B cell (primary cell): ENCODE data around the gene GPR137B. TPM values are rescaled to one million over a fixed set of nuclear protein-coding genes. Genes with fewer than 3 reads are reported as not detected.

Experiments used
- ATAC-seq: fragments of 200-7000 bp; cut with Tn5 transposase; one replicate; pipeline ENCODE4 v1.10.0; 2021; ENCODE audit warnings: low read depth, mild to moderate bottlenecking, moderate number of reproducible peaks, moderate library complexity
- CTCF ChIA-PET: fragments of 350-600 bp; sonication (Branson Sonifier 250); formaldehyde crosslinking; loops from one replicate; lab custom pipeline; 2021; ENCODE audit warnings: antibody characterized with exemption, inconsistent platforms; lab: Charles Lee
- POLR2A ChIA-PET: fragments of 350-600 bp; sonication (Branson Sonifier 250); formaldehyde crosslinking; loops from one replicate; lab custom pipeline; 2021; ENCODE audit warnings: antibody characterized with exemption; lab: Charles Lee
- DNase-seq: peaks from one replicate; pipeline ENCODE4 v3.0.0; 2013
- H2AFZ ChIP-seq: 2 replicates; pipeline ENCODE4 v1.6.1; 2012; ENCODE audit warnings: mild to moderate bottlenecking, low read depth, low read length; ENCODE audit not compliant: insufficient read depth, poor library complexity, severe bottlenecking
- H3K27ac ChIP-seq, 2 donors: 1 replicate in 1 of 2; 2 replicates in 1 of 2; pipeline ENCODE4 v1.5.1; 2012 to 2013; ENCODE audit warnings: low read length in 2 of 2, mild to moderate bottlenecking in 2 of 2, moderate library complexity in 1 of 2
- H3K27me3 ChIP-seq, 4 experiments: fragments of 200-600 bp in 1 of 4; sonication (generic) in 1 of 4; replicated peaks in 1 of 4; 1 replicate in 2 of 4; 2 replicates in 2 of 4; pipeline versions ENCODE4 v1.6.1 to v1.7.0; 2013 to 2016; ENCODE audit warnings: low read length in 3 of 4, mild to moderate bottlenecking in 2 of 4, mixed read lengths in 1 of 4, moderate library complexity in 1 of 4; ENCODE audit not compliant: insufficient read depth in 4 of 4, control insufficient read depth in 3 of 4; ENCODE audit errors: control extremely low read depth in 1 of 4
- H3K36me3 ChIP-seq, 2 experiments: replicated peaks in 1 of 2; 1 replicate in 1 of 2; 2 replicates in 1 of 2; pipeline versions ENCODE4 v1.6.1 to v1.7.1; 2013; ENCODE audit warnings: low read length in 1 of 2; ENCODE audit not compliant: insufficient read depth in 2 of 2, control insufficient read depth in 1 of 2; ENCODE audit errors: control extremely low read depth in 1 of 2, extremely low read depth in 1 of 2
- H3K4me1 ChIP-seq, 2 donors: fragments of 200-600 bp in 1 of 2; sonication (generic) in 1 of 2; 1 replicate in 1 of 2; 2 replicates in 1 of 2; pipeline versions ENCODE4 v1.5.1 to v1.6.1; 2013 to 2017; ENCODE audit warnings: low read length in 2 of 2; ENCODE audit not compliant: control insufficient read depth in 2 of 2, insufficient read depth in 2 of 2
- H3K4me2 ChIP-seq: replicated peaks from 2 replicates; pipeline ENCODE3; 2012; ENCODE audit warnings: mild to moderate bottlenecking, low read depth, low read length; ENCODE audit not compliant: poor library complexity, severe bottlenecking
- H3K4me3 ChIP-seq, 5 experiments: fragments of 200-600 bp in 1 of 5; sonication (generic) in 1 of 5; 1 replicate in 3 of 5; 2 replicates in 2 of 5; pipeline versions ENCODE4 v1.5.1 to v1.7.0; 2011 to 2016; ENCODE audit warnings: low read length in 4 of 5, mild to moderate bottlenecking in 4 of 5, low read depth in 2 of 5, control low read depth in 1 of 5, moderate library complexity in 1 of 5; ENCODE audit not compliant: insufficient read depth in 1 of 5; ENCODE audit errors: control extremely low read depth in 1 of 5, extremely low read depth in 1 of 5
- H3K79me2 ChIP-seq: fragments of 200-600 bp; sonication (generic); one replicate; pipeline ENCODE4 v1.6.0; 2016; ENCODE audit warnings: low read length; ENCODE audit not compliant: control insufficient read depth, insufficient read depth
- H3K9ac ChIP-seq: fragments of 200-600 bp; sonication (generic); 2 replicates; pipeline ENCODE4 v1.6.1; 2017; ENCODE audit warnings: mild to moderate bottlenecking, low read length, moderate library complexity
- H3K9me3 ChIP-seq, 3 donors: one replicate each; pipeline versions ENCODE4 v1.6.1 to v1.7.1; 2013; ENCODE audit warnings: low read length in 2 of 3; ENCODE audit not compliant: control insufficient read depth in 2 of 3, insufficient read depth in 1 of 3; ENCODE audit errors: control extremely low read depth in 1 of 3
- H4K20me1 ChIP-seq: 2 replicates; pipeline ENCODE4 v1.6.0; 2012; ENCODE audit warnings: mild to moderate bottlenecking, low read length; ENCODE audit not compliant: insufficient read depth, control insufficient read depth, poor library complexity, severe bottlenecking
- H3K27ac Mint-ChIP-seq: one replicate; pipeline ENCODE4 v1.8.0; 2021; ENCODE audit warnings: mixed read lengths
- H3K27me3 Mint-ChIP-seq: one replicate; pipeline ENCODE4 v1.8.0; 2021; ENCODE audit warnings: mixed read lengths
- H3K4me1 Mint-ChIP-seq: one replicate; pipeline ENCODE4 v1.8.0; 2021; ENCODE audit warnings: mixed read lengths
- H3K4me3 Mint-ChIP-seq: one replicate; pipeline ENCODE4 v1.8.0; 2021; ENCODE audit warnings: mixed read lengths
- H3K9me3 Mint-ChIP-seq: one replicate; pipeline ENCODE4 v1.8.0; 2022; ENCODE audit warnings: mixed read lengths; ENCODE audit not compliant: insufficient read depth
- EZH2 ChIP-seq: IDR thresholded peaks from 2 replicates; pipeline ENCODE4 v1.6.1; 2012; ENCODE audit warnings: borderline replicate concordance, low read depth, mild to moderate bottlenecking, moderate library complexity, low read length; ENCODE audit not compliant: insufficient read depth, poor library complexity, severe bottlenecking
- WGBS: methylation state at CpG from one replicate; pipeline ENCODE4 v1.1.5; 2013; ENCODE audit warnings: missing lambda C conversion rate; ENCODE audit not compliant: insufficient coverage; 5-methylcytosine and 5-hydroxymethylcytosine counted together
- intact Hi-C: fragments of 100-400 bp; cut with micrococcal nuclease; formaldehyde crosslinking; loops from one replicate; pipeline ENCODE4 v1.10.0; 2022
- polyA plus RNA-seq: library from polyadenylated mRNA; depleted of rRNA; stranded (reverse); fragments of >200 nt; gene quantifications from 2 replicates; pipeline ENCODE4 v1.2.3, GENCODE V29; 2012
- total RNA-seq, 2 donors: library from RNA; stranded (reverse); fragments of 120-200 nt in 1 of 2; gene quantifications; 1 replicate in 1 of 2; 2 replicates in 1 of 2; pipeline versions ENCODE4 v1.2.3 to v1.2.4, GENCODE V29; 2013 to 2022
- TF ChIP-seq, protein P1 (sequence below): fragments of 200-600 bp; IDR thresholded peaks from one replicate; pipeline ENCODE4 v1.8.0; 2022; ENCODE audit warnings: antibody characterized with exemption, mild to moderate bottlenecking

Gene GPR137B
- total and polyA plus RNA-seq, 2 donors (not counting 1 experiment from before 2014, with no cell fraction given), result 1.5 to 11.8 TPM

- CTCF ChIA-PET, result no interaction called here
- WGBS, result no CpG with 5 or more reads among the region's 1 CpG
- Histone ChIP-seq H3K27me3 (no peaks in the 10 kb centered on the region), H2AFZ (no peak overlapping the region), H3K4me3 (no peak overlapping the region), H3K79me2 (no peaks in the 10 kb centered on the region), H3K4me2 (no peak overlapping the region), H3K36me3 (no peaks in the 10 kb centered on the region), H3K9ac (no peak overlapping the region), H4K20me1 (no peaks in the 10 kb centered on the region), H3K4me1 (no peaks in the 10 kb centered on the region), H3K9me3 (peaks cover 5 to 29% (median 11%) of the 10 kb centered on the region in 3 donors), H3K27ac (no peak overlapping the region)
- POLR2A ChIA-PET, result no interaction called here
- Mint-ChIP-seq H3K4me3 (no peak overlapping the region), H3K9me3 (peaks cover 10% of the 10 kb centered on the region), H3K27ac (no peak overlapping the region), H3K4me1 (no peaks in the 10 kb centered on the region), H3K27me3 (no peaks in the 10 kb centered on the region)
- TF ChIP-seq, protein P1, sequence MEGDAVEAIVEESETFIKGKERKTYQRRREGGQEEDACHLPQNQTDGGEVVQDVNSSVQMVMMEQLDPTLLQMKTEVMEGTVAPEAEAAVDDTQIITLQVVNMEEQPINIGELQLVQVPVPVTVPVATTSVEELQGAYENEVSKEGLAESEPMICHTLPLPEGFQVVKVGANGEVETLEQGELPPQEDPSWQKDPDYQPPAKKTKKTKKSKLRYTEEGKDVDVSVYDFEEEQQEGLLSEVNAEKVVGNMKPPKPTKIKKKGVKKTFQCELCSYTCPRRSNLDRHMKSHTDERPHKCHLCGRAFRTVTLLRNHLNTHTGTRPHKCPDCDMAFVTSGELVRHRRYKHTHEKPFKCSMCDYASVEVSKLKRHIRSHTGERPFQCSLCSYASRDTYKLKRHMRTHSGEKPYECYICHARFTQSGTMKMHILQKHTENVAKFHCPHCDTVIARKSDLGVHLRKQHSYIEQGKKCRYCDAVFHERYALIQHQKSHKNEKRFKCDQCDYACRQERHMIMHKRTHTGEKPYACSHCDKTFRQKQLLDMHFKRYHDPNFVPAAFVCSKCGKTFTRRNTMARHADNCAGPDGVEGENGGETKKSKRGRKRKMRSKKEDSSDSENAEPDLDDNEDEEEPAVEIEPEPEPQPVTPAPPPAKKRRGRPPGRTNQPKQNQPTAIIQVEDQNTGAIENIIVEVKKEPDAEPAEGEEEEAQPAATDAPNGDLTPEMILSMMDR, result no peak
- TF ChIP-seq EZH2, result no peak
- intact Hi-C loops, result no loop called here
- ATAC-seq (no peak), DNase-seq (no peak)
These were observed 61.7 kb downstream of the GPR137B start for GRCh38 chr1:236204039-236204438.

DNA sequence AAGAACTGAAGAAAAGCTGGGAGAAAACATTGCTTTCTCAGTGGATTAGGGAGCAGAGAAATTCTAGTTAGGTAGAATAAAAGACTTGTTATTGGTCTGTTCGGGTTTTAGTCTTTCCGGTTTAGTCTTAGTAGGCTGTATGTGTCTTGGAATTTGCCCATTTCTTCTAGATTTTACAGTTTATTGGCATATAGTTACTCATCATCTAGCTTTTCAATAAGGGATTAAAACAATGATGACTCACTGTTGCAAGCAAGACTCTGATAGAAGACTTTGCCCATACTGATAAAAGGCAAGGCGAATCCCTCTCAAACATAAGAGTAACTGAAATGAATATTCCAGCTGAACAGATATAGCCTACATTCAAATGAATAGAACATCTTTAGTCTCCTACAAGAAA lies 62.3 kb downstream of the GPR137B start:
- Histone ChIP-seq H3K9ac (no peak overlapping the region), H3K79me2 (no peaks in the 10 kb centered on the region), H3K36me3 (no peaks in the 10 kb centered on the region), H3K4me2 (no peak overlapping the region), H2AFZ (no peak overlapping the region), H3K4me3 (no peak overlapping the region), H3K4me1 (no peaks in the 10 kb centered on the region), H3K27ac (no peak overlapping the region), H3K27me3 (no peaks in the 10 kb centered on the region), H4K20me1 (no peaks in the 10 kb centered on the region), H3K9me3 (peaks cover 5 to 29% (median 11%) of the 10 kb centered on the region in 3 donors)
- Mint-ChIP-seq H3K4me3 (no peak overlapping the region), H3K9me3 (peaks cover 6% of the 10 kb centered on the region), H3K27me3 (no peaks in the 10 kb centered on the region), H3K27ac (no peak overlapping the region), H3K4me1 (no peaks in the 10 kb centered on the region)
- TF ChIP-seq, protein P1, result no peak
- TF ChIP-seq EZH2, result no peak
- POLR2A ChIA-PET, result no interaction called here
- intact Hi-C loops, result no loop called here
- no CpG with 5 or more reads among the region's 3 CpGs for WGBS
- CTCF ChIA-PET, result no interaction called here
- DNase-seq (no peak), ATAC-seq (no peak)
